ENCODE data around the gene GRB10.

GRB10 gene

DNA sequence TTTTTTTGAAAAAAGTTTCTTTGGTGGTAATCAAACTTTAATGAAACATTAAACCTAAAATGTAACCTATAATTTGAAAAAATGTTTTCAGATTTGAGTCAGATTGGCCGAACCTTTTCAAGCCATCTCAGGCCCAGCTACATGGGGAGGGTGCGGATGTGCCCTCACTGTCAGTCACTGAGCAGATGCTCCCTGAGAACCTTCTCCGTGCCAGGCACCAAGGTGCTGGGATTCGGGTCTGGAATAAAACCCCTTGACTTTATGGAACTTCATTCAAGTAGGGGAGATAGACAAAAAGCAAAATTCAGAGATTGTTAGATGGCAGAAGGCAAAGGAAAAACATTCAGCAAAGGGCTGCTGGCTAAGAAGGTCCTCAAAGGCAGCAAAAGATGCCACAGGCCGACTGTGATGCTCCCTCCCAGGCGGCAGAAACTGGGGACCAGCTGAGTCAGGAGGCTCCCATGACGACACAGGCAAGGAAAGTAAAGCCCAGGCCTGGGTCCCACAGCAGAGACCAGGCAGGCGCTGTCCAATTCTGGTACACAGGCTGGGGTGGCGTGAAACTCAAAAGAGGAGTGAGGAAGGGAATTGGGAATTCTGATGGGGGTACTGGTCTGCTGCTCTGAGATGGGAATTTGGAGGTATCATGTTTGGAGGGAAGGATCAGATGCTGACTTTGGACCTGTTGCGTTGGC lies 135.3 kb downstream of the GRB10 start:
- H3K4me3 ChIP-seq (ENCODE audit: extremely low read depth, insufficient read depth, low read length, poor library complexity, severe bottlenecking), result no peak overlapping the region
- no peaks in the 10 kb centered on the region for H3K9me3 ChIP-seq (ENCODE audit: control insufficient read depth, low read length)
- peaks cover 23% of the 10 kb centered on the region for H3K36me3 ChIP-seq (ENCODE audit: control insufficient read depth, insufficient read depth, low read length)
- no peak overlapping the region for H3K27ac ChIP-seq (ENCODE audit: low read depth, low read length, severe bottlenecking)
- 94 to 96% methylated on average over 7 to 8 of the region's 10 CpGs for WGBS, 2 experiments (ENCODE audit: insufficient coverage in 2 of 2)
- H3K4me1 ChIP-seq (ENCODE audit: control insufficient read depth, insufficient read depth, low read length, poor library complexity, severe bottlenecking), result peaks cover 2% of the 10 kb centered on the region

GRCh38 chr7:50646069-50646468 lies 136.6 kb downstream of the GRB10 start:
- Histone ChIP-seq H3K4me1 (ENCODE audit: control insufficient read depth, insufficient read depth, low read length, poor library complexity, severe bottlenecking) (peaks cover 9% of the 10 kb centered on the region), H3K27ac (ENCODE audit: low read depth, low read length, severe bottlenecking) (no peak overlapping the region), H3K36me3 (ENCODE audit: control insufficient read depth, insufficient read depth, low read length) (peaks cover 23% of the 10 kb centered on the region), H3K9me3 (ENCODE audit: control insufficient read depth, low read length) (no peaks in the 10 kb centered on the region), H3K4me3 (ENCODE audit: extremely low read depth, insufficient read depth, low read length, poor library complexity, severe bottlenecking) (no peak overlapping the region)
- WGBS, 2 experiments (ENCODE audit: insufficient coverage in 2 of 2), result 97 to 100% methylated on average over 5 of the region's 9 CpGs

DNA sequence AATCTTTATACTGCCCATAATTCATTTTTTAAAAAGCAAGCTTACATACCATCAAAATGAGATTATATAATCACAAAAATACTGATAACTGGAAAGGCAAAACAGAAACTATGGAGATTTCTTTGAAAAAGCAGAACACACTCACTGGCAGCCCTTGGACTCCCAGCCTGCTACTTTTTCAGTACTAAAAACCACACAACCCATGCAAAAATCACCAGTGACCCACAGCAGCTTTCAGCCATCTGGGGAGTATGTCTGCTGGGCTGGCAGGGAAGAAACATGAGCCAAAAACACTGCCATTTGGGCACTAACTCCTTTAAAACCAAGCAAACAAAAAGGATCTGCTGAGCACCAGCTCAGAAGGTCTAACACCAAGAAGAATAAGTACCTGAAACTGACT lies 137.5 kb downstream of the GRB10 start:
- no peak overlapping the region for H3K4me3 ChIP-seq (ENCODE audit: extremely low read depth, insufficient read depth, low read length, poor library complexity, severe bottlenecking)
- peaks cover 9% of the 10 kb centered on the region for H3K4me1 ChIP-seq (ENCODE audit: control insufficient read depth, insufficient read depth, low read length, poor library complexity, severe bottlenecking)
- H3K36me3 ChIP-seq (ENCODE audit: control insufficient read depth, insufficient read depth, low read length), result peaks cover 29% of the 10 kb centered on the region
- no peak overlapping the region for H3K27ac ChIP-seq (ENCODE audit: low read depth, low read length, severe bottlenecking)
- no peaks in the 10 kb centered on the region for H3K9me3 ChIP-seq (ENCODE audit: control insufficient read depth, low read length)

- Histone ChIP-seq H3K36me3 (ENCODE audit: control insufficient read depth, insufficient read depth, low read length) (peaks cover 34% of the 10 kb centered on the region), H3K27ac (ENCODE audit: low read depth, low read length, severe bottlenecking) (no peak overlapping the region), H3K4me3 (ENCODE audit: extremely low read depth, insufficient read depth, low read length, poor library complexity, severe bottlenecking) (no peak overlapping the region), H3K9me3 (ENCODE audit: control insufficient read depth, low read length) (no peaks in the 10 kb centered on the region), H3K4me1 (ENCODE audit: control insufficient read depth, insufficient read depth, low read length, poor library complexity, severe bottlenecking) (peaks cover 9% of the 10 kb centered on the region)
- WGBS, 2 experiments (ENCODE audit: insufficient coverage in 2 of 2), result 91 to 95% methylated on average over 5 of the region's 5 CpGs
Measured at GRCh38 chr7:50644586-50644985, 138.1 kb downstream of the GRB10 start.

- Histone ChIP-seq H3K4me1 (ENCODE audit: control insufficient read depth, insufficient read depth, low read length, poor library complexity, severe bottlenecking) (peaks cover 8% of the 10 kb centered on the region), H3K36me3 (ENCODE audit: control insufficient read depth, insufficient read depth, low read length) (peaks cover 34% of the 10 kb centered on the region), H3K4me3 (ENCODE audit: extremely low read depth, insufficient read depth, low read length, poor library complexity, severe bottlenecking) (no peak overlapping the region), H3K9me3 (ENCODE audit: control insufficient read depth, low read length) (no peaks in the 10 kb centered on the region), H3K27ac (ENCODE audit: low read depth, low read length, severe bottlenecking) (no peak overlapping the region)
- WGBS, 2 experiments (ENCODE audit: insufficient coverage in 2 of 2), result 97 to 100% methylated on average over 1 to 5 of the region's 6 CpGs
Measured at GRCh38 chr7:50644114-50644513, 138.6 kb downstream of the GRB10 start.

GRCh38 chr7:50641442-50642405 lies 141.0 kb downstream of the GRB10 start:
- Histone ChIP-seq H3K4me3 (ENCODE audit: extremely low read depth, insufficient read depth, low read length, poor library complexity, severe bottlenecking) (no peak overlapping the region), H3K36me3 (ENCODE audit: control insufficient read depth, insufficient read depth, low read length) (peaks cover 30% of the 10 kb centered on the region), H3K27ac (ENCODE audit: low read depth, low read length, severe bottlenecking) (peak overlapping the region; percentile 29), H3K9me3 (ENCODE audit: control insufficient read depth, low read length) (peaks cover 4% of the 10 kb centered on the region), H3K4me1 (ENCODE audit: control insufficient read depth, insufficient read depth, low read length, poor library complexity, severe bottlenecking) (peaks cover 7% of the 10 kb centered on the region)
- 89 to 91% methylated on average over 15 to 18 of the region's 18 CpGs for WGBS, 2 experiments (ENCODE audit: insufficient coverage in 2 of 2)

DNA sequence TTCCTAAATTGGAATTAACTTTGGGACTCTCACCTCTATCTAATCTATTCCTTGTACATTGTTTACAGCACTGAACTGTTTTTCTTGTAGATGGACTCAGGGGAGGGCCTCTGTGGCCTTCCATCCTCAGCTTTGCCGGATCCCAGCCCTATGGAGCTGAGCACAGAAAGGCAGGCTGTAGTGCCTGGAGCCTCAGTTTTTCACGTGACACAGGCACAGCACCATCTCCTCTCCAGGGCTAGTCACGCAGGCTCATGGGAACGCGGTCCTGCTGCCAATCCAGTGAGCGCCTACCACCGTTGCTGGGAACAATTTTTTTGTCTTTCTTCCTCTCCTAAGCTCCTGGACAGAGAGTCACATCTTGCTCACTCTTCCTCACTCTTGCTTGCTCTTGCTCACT lies 141.9 kb downstream of the GRB10 start:
- Histone ChIP-seq H3K4me3 (ENCODE audit: extremely low read depth, insufficient read depth, low read length, poor library complexity, severe bottlenecking) (no peak overlapping the region), H3K4me1 (ENCODE audit: control insufficient read depth, insufficient read depth, low read length, poor library complexity, severe bottlenecking) (peaks cover 7% of the 10 kb centered on the region), H3K9me3 (ENCODE audit: control insufficient read depth, low read length) (peaks cover 11% of the 10 kb centered on the region), H3K36me3 (ENCODE audit: control insufficient read depth, insufficient read depth, low read length) (peaks cover 31% of the 10 kb centered on the region), H3K27ac (ENCODE audit: low read depth, low read length, severe bottlenecking) (no peak overlapping the region)
- 87 to 100% methylated on average over 4 to 7 of the region's 7 CpGs for WGBS, 2 experiments (ENCODE audit: insufficient coverage in 2 of 2)

DNA sequence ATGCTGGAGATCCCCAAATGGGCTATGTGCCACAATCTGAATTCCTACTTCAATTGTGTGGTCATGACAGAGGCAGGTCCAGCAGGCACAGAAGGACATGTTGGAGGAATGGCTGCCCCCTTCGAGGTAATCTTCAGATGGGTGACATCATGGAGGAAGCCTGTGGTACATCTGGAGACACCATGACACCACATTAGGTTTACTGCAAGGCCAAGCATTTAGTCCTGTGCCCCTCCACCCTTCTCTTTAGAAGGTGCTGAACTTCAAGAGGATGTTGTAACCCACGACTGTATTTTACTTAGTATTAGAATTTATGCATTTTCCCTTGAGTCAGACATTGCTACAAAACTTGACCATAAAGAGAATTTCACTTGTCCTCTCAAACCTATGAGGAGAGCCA lies 142.4 kb downstream of the GRB10 start:
- 78 to 90% methylated on average over 1 of the region's 2 CpGs for WGBS, 2 experiments (ENCODE audit: insufficient coverage in 2 of 2)

DNA sequence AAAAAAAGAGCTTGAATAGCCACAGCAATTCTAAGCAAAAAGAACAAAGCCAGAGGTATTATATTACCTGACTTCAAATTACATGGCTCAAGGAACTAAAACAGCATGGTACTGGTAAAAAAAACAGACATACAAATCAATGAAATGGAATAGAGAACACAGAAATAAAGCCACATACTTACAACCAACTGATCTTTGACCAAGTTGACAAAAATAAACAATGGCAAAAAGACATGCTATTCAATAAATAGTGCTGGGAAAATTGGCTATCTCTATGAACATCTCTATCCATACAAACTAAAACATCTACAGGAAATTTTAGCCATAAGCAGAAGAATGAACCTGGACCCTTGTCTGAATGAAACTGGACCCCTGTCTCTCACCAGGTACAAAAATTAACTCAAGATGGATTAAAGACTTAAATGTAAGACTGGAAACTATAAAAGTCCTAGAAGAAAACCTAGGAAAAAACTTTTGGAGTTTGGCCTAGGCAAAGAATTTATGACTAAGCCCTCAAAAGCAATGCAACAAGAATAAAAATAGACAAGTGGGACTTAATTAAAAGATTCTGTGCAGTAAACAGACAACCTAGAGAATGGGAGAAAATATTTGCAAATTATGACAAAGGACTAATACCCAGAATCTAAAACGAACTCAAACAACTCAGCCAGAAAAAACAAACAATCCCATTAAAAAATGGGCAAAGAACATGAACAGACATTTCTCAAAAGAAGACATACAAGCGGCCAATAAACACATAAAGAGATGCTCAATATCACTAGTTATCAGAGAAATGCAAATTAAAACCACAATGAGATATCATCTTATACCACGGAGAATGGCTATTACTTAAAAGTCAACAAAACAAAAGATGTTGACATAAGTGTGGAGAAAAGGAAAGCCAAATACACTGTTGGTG lies 144.7 kb downstream of the GRB10 start:
- no peak overlapping the region for H3K27ac ChIP-seq (ENCODE audit: low read depth, low read length, severe bottlenecking)
- 67 to 80% methylated on average over 1 of the region's 3 CpGs for WGBS, 2 experiments (ENCODE audit: insufficient coverage in 2 of 2)
- no peak overlapping the region for H3K4me3 ChIP-seq (ENCODE audit: extremely low read depth, insufficient read depth, low read length, poor library complexity, severe bottlenecking)
- H3K9me3 ChIP-seq (ENCODE audit: control insufficient read depth, low read length), result peaks cover 19% of the 10 kb centered on the region
- H3K4me1 ChIP-seq (ENCODE audit: control insufficient read depth, insufficient read depth, low read length, poor library complexity, severe bottlenecking), result peaks cover 9% of the 10 kb centered on the region
- peaks cover 22% of the 10 kb centered on the region for H3K36me3 ChIP-seq (ENCODE audit: control insufficient read depth, insufficient read depth, low read length)

More for the DNA sequence above, 142.4 kb downstream of the GRB10 start:
- Histone ChIP-seq H3K36me3 (ENCODE audit: control insufficient read depth, insufficient read depth, low read length) (peaks cover 31% of the 10 kb centered on the region), H3K9me3 (ENCODE audit: control insufficient read depth, low read length) (peaks cover 11% of the 10 kb centered on the region), H3K27ac (ENCODE audit: low read depth, low read length, severe bottlenecking) (no peak overlapping the region), H3K4me3 (ENCODE audit: extremely low read depth, insufficient read depth, low read length, poor library complexity, severe bottlenecking) (no peak overlapping the region), H3K4me1 (ENCODE audit: control insufficient read depth, insufficient read depth, low read length, poor library complexity, severe bottlenecking) (peaks cover 7% of the 10 kb centered on the region)

DNA sequence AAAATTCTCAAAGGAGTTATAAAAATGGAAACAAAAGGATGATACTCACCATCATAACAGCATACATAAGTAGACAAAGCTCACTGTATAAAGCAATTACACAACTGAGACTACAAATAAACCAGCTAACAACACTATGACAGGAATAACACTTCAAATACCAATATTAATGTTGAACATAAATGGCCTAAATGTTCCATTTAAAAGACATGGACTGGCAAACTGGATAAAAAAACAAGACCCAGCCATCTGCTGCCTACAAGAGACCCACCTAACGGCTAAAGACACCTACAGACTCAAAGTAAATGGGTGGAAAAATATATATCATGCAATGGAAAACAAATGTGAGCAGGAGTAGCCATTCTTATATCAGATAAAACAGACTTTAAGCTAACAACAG lies 148.3 kb downstream of the GRB10 start:
- no CpG with 5 or more reads among the region's 1 CpG for WGBS, 2 experiments (ENCODE audit: insufficient coverage in 2 of 2)
- Histone ChIP-seq H3K36me3 (ENCODE audit: control insufficient read depth, insufficient read depth, low read length) (peaks cover 18% of the 10 kb centered on the region), H3K4me3 (ENCODE audit: extremely low read depth, insufficient read depth, low read length, poor library complexity, severe bottlenecking) (no peak overlapping the region), H3K27ac (ENCODE audit: low read depth, low read length, severe bottlenecking) (no peak overlapping the region), H3K4me1 (ENCODE audit: control insufficient read depth, insufficient read depth, low read length, poor library complexity, severe bottlenecking) (peaks cover 15% of the 10 kb centered on the region), H3K9me3 (ENCODE audit: control insufficient read depth, low read length) (peaks cover 19% of the 10 kb centered on the region)

Measured in mesodermal cell (in vitro differentiated cells).